ENCODE measurements around the gene BBOX1.
A peak's percentile ranks its signal among the peaks of the same experiment; 100 is the strongest.
"Not testable (repeated sequence)": the region's sequence is repeated elsewhere in the genome, so short reads cannot be mapped to it uniquely, and the experiment has no call there.

BBOX1 gene

DNA sequence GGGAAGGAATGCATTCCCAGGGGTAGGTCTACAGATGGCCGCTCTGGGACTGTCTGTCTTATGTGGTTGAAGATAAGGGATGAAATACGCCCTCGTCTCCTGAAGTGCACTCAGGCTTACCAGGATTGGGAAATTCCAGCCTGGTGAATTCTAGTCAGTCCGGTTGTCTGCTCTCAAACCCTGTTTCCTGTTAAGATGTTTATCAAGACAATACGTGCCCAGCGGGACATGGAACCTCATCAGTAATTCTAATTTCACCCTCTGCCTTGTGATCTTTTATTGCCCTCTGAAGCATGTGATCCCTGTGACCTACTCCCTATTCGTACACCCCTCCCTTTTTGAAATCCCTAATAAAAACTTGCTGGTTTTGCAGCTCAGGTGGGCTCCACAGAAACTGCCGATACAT is 95.3 kb downstream of the BBOX1 start:
- DNase-seq: not testable (repeated sequence)

DNA sequence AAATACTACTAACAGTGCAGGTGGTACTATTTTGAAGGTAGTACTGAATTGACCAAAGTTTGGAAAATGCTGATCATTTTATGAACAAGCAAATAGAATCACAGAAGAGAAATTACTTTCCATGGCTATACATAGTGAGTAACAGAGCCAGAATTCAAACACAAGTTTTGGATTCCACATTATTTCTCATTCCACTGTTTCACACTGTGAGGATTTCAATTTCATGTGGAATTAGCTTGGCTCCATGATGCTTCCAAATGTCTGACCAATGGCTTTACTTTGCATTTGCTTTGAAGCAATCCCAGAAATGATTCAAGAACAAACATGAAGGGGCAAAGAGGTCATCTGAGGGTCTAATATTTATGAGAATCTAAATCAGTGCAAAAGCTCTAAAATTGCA is 98.1 kb downstream of the BBOX1 start:
- DNase-seq: no peak

DNA sequence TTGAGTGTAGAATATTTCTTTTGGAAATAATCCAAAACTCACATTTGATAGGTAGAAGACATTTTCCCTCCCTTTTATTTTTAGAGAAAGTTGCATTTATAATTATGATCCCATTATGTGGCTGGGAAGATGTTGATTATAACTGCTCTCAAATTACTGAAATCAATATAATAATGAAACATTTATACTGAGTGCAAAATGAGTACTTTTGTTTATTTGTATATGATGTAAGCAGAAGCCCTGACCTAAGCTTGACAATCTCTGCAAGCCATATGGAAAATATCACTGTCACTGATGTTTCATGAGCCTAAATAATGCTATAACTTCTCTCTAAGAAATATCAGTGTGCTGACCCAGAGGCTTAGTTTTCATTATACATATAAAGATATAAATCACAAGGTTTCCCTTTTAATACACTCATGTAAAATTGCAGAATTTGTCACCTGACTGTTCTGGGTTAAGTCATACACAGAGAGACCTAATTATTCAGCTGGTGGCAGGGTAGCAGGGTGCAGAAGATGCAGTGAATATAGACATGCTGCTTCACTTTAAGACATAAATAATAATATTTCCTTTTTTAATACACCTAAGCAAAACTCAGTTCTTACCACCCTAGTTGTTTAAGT is 99.2 kb downstream of the BBOX1 start:
- no peak for DNase-seq

DNA sequence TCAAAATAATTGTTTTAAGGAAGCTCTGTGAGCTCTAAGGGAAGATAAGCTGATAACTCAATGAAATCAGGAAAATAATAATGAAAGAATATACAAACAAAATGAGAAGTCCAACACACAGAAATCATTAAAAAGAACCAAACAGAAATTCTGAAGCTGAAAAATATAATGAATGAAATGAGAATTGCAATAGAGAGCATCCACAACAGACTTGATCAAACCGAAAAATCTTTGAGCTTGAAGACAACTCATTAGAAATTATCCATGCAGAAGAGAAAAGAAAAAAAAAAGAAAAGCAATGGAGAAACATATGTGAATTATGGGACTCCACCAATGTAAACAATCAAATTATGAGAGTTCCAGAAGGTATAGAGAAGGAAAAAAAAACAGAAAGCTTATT is 101.0 kb downstream of the BBOX1 start:
- no peak for DNase-seq

DNA sequence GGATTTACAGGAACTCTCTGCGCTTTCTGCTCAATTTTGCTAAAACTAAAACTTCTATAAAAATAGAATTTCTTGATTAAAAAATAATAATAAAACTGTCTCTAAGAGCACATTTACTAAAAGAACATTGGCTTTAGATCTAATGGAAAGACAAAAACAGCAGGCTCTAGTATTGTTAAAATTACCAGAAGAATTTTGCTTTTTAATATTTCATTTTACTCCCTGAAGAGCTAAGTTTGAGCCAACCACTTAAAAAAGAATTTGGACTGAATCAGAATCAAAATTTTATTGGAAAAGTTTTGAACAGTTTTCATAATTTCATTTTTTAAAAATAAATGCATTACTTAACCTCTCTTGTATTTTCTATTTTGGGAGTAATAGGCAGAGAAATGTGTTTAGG is 107.3 kb downstream of the BBOX1 start:
- no peak for DNase-seq

DNA sequence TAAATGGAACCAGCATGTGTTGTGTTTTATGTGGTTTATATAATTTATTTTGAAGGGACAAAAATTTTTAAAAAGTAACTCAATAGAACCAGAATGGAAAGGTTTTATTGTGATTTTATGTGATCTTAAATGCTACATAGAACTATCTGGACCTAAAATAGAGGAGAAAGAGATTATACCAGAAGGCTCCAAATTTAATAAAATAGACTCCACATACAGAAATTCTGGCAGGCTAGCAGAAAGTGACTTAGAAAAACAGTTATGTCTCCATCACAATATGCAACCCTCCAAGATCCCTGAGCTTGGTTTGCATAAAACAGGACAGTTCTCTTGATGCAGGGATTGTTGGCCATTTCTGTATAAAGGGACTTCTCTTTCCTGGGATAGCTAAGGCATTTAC is 107.9 kb downstream of the BBOX1 start:
- no peak for DNase-seq

DNA sequence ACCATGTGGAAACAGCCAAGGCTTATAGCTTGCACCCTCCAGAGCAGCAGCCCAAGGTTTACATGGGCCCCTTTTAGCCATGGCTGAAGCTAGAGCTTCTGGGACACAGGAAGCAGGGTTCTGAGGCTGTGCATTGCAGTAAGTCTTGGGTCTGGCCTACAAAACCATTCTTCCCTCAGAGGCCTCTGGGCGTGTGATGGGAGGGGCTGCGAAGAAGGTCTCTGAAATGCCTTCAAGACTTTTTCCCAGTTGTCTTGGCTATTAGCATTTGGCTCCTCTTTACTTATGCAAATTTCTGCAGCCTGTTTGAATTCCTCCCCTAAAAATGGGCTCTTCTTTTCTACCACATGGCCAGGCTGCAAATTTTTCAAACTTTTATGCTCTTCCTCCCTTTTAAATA is 109.5 kb downstream of the BBOX1 start:
- no peak for DNase-seq

DNA sequence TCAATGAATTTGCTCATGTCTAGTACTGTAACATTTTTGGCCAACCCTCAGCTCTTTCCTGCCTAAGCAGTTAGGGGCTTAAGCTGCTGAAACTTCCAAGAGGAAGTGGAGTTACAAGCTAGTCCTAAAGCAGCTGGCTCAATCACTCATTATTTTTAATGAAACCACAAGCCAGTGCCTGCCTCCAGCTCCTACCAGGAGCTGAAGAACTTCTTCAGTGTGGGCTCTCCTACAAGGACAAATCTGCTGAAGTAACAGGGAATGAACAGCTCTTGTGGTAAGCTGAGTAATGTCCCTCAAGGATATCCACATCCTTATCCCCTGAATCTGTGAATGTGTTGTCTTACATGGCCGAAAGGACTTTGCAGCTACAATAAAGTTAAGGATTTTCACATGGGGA is 112.5 kb downstream of the BBOX1 start:
- no peak for DNase-seq

DNA sequence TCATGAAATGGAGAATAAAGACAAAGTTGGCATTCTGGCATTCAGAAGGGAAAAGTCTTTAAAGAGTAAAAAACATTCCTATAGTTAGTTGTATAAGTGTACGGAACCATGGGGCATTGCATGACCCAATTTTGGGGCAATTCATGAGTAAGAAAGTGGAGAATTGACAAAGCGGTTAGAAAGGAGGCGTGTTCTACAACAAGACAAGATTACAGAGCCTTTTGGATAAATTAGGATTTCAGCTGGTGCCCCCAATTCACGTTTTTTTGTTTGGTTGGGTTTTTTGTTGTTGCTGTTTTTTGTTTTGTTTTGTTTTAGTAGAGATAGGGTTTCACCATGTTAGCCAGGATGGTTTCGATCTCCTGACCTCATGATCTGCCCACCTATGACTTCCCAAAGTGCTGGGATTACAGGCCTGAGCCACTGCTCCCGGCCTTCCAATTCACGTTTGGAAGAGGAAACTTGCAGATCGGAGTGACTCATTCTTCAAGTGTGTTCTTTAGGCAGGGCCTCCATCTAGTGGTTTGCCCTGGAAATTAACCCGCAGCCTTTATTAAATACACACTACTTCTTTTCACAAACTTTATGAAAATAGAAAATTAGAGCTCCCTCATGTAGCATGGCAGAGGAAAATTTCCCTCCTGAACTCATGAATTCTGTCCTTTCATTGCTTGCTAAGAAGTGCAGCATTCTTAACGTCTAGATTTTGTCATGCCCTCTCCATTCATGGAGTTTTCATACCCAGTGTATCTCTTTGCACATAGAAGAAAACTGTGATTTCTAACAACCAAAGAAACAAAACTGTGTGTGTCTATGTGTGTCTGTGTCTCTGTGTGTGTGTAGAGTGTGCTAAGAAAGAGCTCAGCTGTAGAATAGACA is 118.1 kb downstream of the BBOX1 start:
- DNase-seq: peak; percentile 19

DNA sequence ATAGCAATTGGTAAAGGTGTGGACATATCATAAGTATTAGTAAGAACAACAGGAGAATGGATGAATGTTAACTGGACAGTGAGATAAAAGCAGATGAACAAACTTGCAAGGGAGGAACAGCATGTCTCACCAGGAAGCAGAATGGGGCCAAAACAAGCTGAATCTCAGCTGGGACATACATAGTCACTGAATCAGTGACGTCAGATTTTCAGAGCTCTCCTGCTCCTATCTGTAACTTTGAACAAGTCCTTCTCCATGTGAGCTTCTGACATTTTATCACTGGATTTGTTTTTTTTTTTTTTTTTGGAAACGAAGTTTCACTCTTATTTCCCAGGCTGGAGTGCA is 118.7 kb downstream of the BBOX1 start:
- DNase-seq: no peak

DNA sequence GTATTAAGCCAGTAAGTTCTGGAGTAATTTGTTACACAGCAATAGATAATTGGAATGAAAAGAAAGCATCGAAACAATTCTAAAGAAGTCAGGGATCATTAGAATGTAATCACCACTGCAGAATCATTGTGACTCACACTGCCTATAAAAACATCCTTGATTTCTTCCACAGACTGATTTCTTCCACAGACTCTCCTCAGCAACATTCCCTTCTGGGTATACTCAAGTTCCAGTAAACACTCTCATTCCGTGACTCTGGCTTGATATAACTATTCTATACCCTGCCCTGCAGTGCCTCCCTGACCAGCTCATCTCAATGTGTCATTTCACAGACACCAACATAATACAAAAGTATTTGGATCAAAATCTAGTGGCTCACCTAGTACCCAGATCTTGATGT is 120.5 kb downstream of the BBOX1 start:
- no peak for DNase-seq

DNA sequence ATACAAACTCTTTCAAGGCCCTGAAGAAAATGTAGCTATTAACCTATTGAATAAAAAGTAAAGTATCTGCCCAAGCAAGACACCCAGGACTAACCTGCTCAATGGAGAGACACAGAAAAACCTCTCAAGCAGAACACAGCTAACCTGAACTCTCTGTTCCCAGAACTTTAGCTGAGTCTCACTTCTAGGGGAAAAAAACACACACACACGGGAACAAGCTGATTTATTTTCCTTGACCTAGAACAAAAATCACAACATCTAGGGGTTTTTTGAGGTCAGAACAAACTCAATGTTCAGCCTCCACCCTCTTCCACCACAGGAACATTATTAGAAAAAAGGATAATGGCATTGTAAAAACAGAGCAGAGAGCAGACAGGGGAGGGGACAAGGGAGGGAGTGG is 121.6 kb downstream of the BBOX1 start:
- no peak for DNase-seq

DNA sequence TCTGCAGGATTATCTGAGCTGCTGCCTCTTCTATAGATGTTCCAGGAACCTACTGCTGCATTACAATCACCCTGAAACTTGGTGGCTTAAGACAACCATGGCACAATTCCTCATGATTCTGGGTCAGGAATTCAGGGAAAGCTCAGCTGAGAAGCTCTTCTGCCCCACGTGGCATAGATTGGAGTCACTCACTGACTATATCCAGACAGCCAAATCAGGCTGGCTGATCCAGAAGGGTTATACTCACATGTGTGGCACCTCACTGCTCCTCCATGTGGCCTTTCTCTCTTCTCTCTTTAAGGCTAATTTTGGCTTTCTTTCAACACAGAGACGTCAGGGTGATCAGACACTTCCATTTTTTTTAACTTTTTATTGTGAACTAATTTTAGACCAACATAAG is 125.5 kb downstream of the BBOX1 start:
- no peak for DNase-seq

DNA sequence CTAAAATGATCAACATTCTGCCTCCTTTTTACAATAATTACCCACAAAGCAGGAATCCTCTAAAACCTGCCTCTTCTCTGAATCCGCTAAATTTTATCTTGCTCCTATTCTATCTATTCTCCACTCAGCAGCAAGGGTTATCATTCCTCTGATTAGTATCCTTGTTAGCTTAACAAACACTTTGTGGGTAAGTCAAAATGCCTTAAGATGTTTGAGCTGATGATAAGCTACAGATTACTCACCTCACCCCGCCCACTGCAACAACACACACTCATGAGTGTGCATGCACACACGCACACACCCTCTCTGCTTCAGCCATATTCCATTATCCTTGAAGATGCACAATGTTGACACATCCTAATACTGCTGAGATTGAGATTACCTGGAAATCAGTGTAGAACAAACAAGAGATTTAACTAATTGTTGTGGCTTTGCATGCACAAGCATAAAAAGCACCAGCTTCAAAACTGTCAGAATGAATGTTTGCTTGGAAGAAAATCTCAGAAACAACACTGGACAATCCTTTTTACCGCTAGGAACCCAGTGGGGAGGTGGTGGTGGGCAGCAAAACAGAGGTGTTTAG is 130.9 kb downstream of the BBOX1 start:
- DNase-seq: no peak

DNA sequence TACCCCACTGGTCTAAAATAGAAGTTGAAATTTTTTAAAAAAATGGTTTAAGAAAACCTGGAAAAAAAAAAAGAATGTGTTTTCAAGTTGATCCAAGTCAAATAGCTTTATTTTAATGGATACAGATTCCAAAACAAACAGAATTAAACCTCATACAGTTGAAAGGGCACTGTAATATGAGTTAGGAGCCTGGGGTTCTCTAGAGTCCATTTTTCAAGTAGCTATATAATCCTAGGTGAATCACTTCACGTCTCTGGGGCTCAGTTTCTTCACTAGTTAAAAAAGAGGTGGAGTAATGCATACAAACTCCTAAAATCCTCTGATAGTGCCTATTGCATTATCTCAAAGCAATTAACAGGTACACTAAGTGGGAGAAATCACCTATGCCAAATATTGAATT is 132.9 kb downstream of the BBOX1 start:
- no peak for DNase-seq

DNA sequence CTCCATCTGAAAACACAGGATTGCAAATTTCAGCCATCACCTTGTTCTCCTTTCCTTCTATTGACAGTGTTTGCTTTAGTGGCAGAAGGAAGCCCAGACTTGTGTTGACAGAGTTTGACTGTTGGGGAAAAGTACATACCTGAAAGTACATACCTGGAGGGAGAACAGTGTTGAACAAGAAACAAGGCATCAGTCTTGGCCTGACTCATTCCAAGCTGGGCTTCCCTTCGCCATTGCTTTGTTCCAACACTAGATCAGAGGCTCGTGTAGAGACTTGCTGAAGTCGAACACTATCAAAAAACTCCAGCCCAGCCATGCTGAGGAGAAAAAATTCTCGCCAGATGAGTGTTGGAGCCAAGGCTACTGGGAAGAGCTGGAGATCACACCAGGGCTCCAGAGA is 133.4 kb downstream of the BBOX1 start:
- DNase-seq: no peak

DNA sequence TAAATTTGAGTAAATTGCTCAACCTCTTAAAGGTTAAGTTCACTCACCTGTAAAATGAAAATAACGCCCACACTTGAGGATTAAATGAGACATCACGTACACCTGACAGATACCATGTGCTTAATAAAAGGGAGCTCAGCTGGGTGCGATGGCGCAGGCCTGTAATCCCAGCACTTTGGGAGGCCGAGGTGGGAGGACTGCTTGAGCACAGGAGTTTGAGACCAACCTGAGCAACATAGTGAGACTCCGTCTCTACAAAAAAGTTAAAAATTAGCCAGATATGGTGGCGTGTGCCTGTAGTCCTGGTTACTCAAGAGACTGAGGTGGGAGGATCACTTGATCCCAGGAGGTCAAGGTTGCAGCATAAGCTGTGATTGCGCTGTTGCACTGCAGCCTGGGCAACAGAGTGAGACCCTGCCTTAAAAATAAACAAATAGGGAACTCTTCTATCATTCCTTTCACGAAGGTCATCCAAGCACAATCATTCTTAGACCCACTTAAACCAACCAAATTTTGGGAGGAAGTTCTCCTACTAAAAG is 134.1 kb downstream of the BBOX1 start:
- no peak for DNase-seq

DNA sequence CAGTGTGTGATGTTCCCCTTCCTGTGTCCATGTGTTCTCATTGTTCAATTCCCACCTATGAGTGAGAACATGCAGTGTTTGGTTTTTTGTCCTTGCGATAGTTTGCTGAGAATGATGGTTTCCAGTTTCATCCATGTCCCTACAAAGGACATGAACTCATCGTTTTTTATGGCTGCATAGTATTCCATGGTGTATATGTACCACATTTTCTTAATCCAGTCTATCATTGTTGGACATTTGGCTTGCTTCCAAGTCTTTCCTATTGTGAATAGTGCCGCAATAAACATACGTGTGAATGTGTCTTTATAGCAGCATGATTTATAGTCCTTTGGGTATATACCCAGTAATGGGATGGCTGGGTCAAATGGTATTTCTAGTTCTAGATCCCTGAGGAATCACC is 134.9 kb downstream of the BBOX1 start:
- DNase-seq: not testable (repeated sequence)
